ENCODE measurements around the gene PRH2.

- TF ChIP-seq CTCF (IDR thresholded peaks at IDR 0.05) (no peak), POLR2A (IDR thresholded peaks at IDR 0.05) (no peak)
Measured at GRCh38 chr12:10900530-10900929, 28.5 kb upstream of the PRH2 start.
